ENCODE results near the gene OR2T34. TPM values are rescaled to one million over a fixed set of nuclear protein-coding genes. Genes with fewer than 3 reads are reported as not detected.

The OR2T34 gene
- polyA plus RNA-seq, 4 donors: not detected

Other genes with a start within 250 kb of the OR2T34 start
- not detected for gene OR14C36, start 226.0 kb downstream of the OR2T34 start, polyA plus RNA-seq
- gene OR2T4, start 213.1 kb downstream of the OR2T34 start, polyA plus RNA-seq: not detected
- gene OR2T6, start 199.0 kb downstream of the OR2T34 start, polyA plus RNA-seq: not detected
- not detected for gene OR2T1, start 171.7 kb downstream of the OR2T34 start, polyA plus RNA-seq
- not detected for gene OR2T2, start 129.1 kb downstream of the OR2T34 start, polyA plus RNA-seq
- gene OR2T3, start 101.4 kb downstream of the OR2T34 start, polyA plus RNA-seq: not detected
- not detected for gene OR2T5, start 86.2 kb downstream of the OR2T34 start, polyA plus RNA-seq
- not detected for gene OR2G6, start 66.7 kb downstream of the OR2T34 start, polyA plus RNA-seq
- gene OR2T29, start 12.0 kb downstream of the OR2T34 start, polyA plus RNA-seq: not detected
- not detected for gene OR2T10, start 22.9 kb upstream of the OR2T34 start, polyA plus RNA-seq
- gene OR2T11, start 60.3 kb upstream of the OR2T34 start, polyA plus RNA-seq: not detected
- gene OR2T35, start 70.5 kb upstream of the OR2T34 start, polyA plus RNA-seq: not detected
- gene OR2T27, start 80.8 kb upstream of the OR2T34 start, polyA plus RNA-seq: not detected
- not detected for gene OR14I1, start 128.0 kb upstream of the OR2T34 start, polyA plus RNA-seq
- 1 to 10 TPM in 2 of 4 donors, under 1 TPM in 1, not detected in 1; 0.81 to 3.4 (median 2.4) TPM for gene LYPD8, start 181.0 kb upstream of the OR2T34 start, polyA plus RNA-seq

All from small intestine (tissue), 4 donors.